ENCODE results near the gene SYTL5.

GRCh38 chrX:37984880-37985279 lies 21.5 kb upstream of the SYTL5 start:
- TF ChIP-seq CTCF (IDR thresholded peaks at IDR 0.05; ENCODE audit: low read depth, low read length, missing input control) (no peak), MAX (IDR thresholded peaks at IDR 0.05) (no peak)

Data from liver (tissue), 2 donors.